ENCODE results near the gene DCLK3. TPM values are rescaled to one million over a fixed set of nuclear protein-coding genes. Genes with fewer than 3 reads are reported as not detected.

Gene DCLK3
- total RNA-seq, 1 donor from 2014 or later = not detected

GRCh38 chr3:36751326-36751725 lies 13.0 kb downstream of the DCLK3 start:
- H3K27me3 Mint-ChIP-seq = peaks cover 28% of the 10 kb centered on the region

GRCh38 chr3:36750737-36751136 lies 13.6 kb downstream of the DCLK3 start:
- ATAC-seq (ENCODE audit: low read depth) (no peak), DNase-seq (no peak)
- Mint-ChIP-seq H3K27me3 (peaks cover 25% of the 10 kb centered on the region), H3K36me3 (ENCODE audit: low read depth) (no peaks in the 10 kb centered on the region), H3K9me3 (no peaks in the 10 kb centered on the region), H3K4me3 (no peak overlapping the region), H3K27ac (no peak overlapping the region), H3K4me1 (no peaks in the 10 kb centered on the region)
- intact Hi-C loops (cut with micrococcal nuclease) = no loop called here
- CTCF ChIA-PET = no interaction called here
- TF ChIP-seq CTCF (IDR thresholded peaks at IDR 0.05) = no peak
- POLR2A ChIA-PET = no interaction called here

More at GRCh38 chr3:36751326-36751725, 13.0 kb downstream of the DCLK3 start:
- H3K36me3 Mint-ChIP-seq (ENCODE audit: low read depth) = no peaks in the 10 kb centered on the region
- ChIA-PET POLR2A (no interaction called here), CTCF (no interaction called here)
- no peaks in the 10 kb centered on the region for H3K9me3 Mint-ChIP-seq
- intact Hi-C loops (cut with micrococcal nuclease) = no loop called here
- no peak overlapping the region for H3K4me3 Mint-ChIP-seq
- ATAC-seq (ENCODE audit: low read depth) = no peak
- no peaks in the 10 kb centered on the region for H3K4me1 Mint-ChIP-seq
- no peak for DNase-seq
- H3K27ac Mint-ChIP-seq = no peak overlapping the region
- TF ChIP-seq CTCF (IDR thresholded peaks at IDR 0.05) = no peak

- CTCF ChIA-PET = no interaction called here
- no peak overlapping the region for H3K4me3 Mint-ChIP-seq
- H3K36me3 Mint-ChIP-seq (ENCODE audit: low read depth) = no peaks in the 10 kb centered on the region
- H3K9me3 Mint-ChIP-seq = no peaks in the 10 kb centered on the region
- no peak overlapping the region for H3K27ac Mint-ChIP-seq
- H3K4me1 Mint-ChIP-seq = no peaks in the 10 kb centered on the region
- intact Hi-C loops (cut with micrococcal nuclease) = no loop called here
- POLR2A ChIA-PET = no interaction called here
- ATAC-seq (ENCODE audit: low read depth) (no peak), DNase-seq (no peak)
- no peak for TF ChIP-seq CTCF (IDR thresholded peaks at IDR 0.05)
- H3K27me3 Mint-ChIP-seq = peaks cover 9% of the 10 kb centered on the region
Observed at GRCh38 chr3:36744763-36745162, 19.6 kb downstream of the DCLK3 start.

GRCh38 chr3:36743826-36744225 lies 20.5 kb downstream of the DCLK3 start:
- intact Hi-C loops (cut with micrococcal nuclease) = no loop called here
- CTCF ChIA-PET = no interaction called here

GRCh38 chr3:36741285-36741684 lies 23.1 kb downstream of the DCLK3 start:
- Mint-ChIP-seq H3K27me3 (peaks cover 7% of the 10 kb centered on the region), H3K4me1 (no peaks in the 10 kb centered on the region), H3K36me3 (ENCODE audit: low read depth) (no peaks in the 10 kb centered on the region), H3K9me3 (no peaks in the 10 kb centered on the region), H3K4me3 (no peak overlapping the region), H3K27ac (no peak overlapping the region)
- ChIA-PET POLR2A (no interaction called here), CTCF (no interaction called here)
- ATAC-seq (ENCODE audit: low read depth) (no peak), DNase-seq (no peak)
- TF ChIP-seq CTCF (IDR thresholded peaks at IDR 0.05) = no peak
- intact Hi-C loops (cut with micrococcal nuclease) = no loop called here

More at GRCh38 chr3:36743826-36744225, 20.5 kb downstream of the DCLK3 start:
- DNase-seq (no peak), ATAC-seq (ENCODE audit: low read depth) (no peak)
- H3K4me3 Mint-ChIP-seq = no peak overlapping the region
- H3K36me3 Mint-ChIP-seq (ENCODE audit: low read depth) = no peaks in the 10 kb centered on the region
- no peaks in the 10 kb centered on the region for H3K4me1 Mint-ChIP-seq
- no peak for TF ChIP-seq CTCF (IDR thresholded peaks at IDR 0.05)
- no peak overlapping the region for H3K27ac Mint-ChIP-seq
- no peaks in the 10 kb centered on the region for H3K9me3 Mint-ChIP-seq
- peaks cover 4% of the 10 kb centered on the region for H3K27me3 Mint-ChIP-seq
- POLR2A ChIA-PET = no interaction called here
